ENCODE data around the gene CAV1.

Gene CAV1

DNA sequence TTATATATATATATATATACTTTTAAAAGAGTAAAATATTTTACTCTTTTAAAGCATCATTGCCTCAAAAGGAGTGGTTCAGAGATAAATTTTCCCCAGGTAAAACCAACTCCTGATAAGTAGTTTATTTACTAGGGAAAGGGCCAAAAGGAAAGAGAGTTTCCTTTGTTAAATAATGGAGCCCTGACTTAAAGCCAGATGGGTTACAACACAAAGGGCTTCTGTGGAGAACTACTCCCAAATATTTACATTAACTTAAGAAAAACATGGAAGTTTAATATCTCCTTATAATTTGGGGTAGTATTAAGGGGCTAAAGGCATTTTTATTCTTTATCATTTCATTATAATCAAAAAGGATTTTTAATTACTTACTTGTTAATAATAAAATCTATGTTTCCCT, 8.5 kb upstream of the CAV1 start:
- no peak overlapping the region for H3K4me3 ChIP-seq (ENCODE audit: low read depth, low read length)
- TF ChIP-seq, protein P1, sequence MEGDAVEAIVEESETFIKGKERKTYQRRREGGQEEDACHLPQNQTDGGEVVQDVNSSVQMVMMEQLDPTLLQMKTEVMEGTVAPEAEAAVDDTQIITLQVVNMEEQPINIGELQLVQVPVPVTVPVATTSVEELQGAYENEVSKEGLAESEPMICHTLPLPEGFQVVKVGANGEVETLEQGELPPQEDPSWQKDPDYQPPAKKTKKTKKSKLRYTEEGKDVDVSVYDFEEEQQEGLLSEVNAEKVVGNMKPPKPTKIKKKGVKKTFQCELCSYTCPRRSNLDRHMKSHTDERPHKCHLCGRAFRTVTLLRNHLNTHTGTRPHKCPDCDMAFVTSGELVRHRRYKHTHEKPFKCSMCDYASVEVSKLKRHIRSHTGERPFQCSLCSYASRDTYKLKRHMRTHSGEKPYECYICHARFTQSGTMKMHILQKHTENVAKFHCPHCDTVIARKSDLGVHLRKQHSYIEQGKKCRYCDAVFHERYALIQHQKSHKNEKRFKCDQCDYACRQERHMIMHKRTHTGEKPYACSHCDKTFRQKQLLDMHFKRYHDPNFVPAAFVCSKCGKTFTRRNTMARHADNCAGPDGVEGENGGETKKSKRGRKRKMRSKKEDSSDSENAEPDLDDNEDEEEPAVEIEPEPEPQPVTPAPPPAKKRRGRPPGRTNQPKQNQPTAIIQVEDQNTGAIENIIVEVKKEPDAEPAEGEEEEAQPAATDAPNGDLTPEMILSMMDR (IDR thresholded peaks at IDR 0.05; ENCODE audit: low read depth, low read length), result no peak

DNA sequence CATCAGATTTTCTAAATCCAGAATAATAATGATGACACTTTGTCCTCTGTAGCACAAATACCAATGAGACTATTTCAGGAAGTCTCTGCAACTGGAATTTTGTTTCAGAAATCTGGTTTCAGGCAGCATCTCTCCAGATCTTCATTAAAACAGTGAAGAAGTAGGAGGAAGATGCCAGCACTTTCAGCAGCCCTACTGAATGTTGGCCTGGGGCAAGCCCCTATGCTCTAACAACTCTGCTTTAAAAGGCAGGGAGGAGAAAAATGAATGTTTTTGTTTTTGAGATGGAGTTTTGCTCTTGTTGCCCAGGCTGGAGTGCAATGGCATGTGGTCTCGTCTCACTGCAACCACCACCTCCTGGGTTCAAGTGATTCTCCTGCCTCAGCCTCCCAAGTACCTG, 7.2 kb upstream of the CAV1 start:
- TF ChIP-seq, protein P1 (IDR thresholded peaks at IDR 0.05; ENCODE audit: low read depth, low read length), result no peak
- H3K4me3 ChIP-seq (ENCODE audit: low read depth, low read length), result no peak overlapping the region

DNA sequence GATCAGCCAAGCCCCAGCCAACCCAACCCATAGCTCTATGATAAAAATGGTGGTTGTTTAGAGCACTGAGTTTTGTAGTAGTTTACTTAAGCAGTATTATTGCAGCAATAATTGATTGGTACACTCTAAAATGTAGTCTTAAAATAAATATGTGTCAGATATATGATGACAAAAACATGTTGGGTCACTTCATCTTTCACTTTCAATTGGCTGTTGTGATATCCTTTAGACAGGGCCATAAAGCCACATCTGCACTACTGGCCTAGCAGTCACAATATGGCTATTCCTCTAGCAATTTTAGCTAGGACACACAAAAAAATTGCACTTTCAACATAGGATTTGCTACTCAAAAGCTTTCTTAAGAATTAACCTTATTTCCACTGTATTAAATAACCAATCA, 5.9 kb upstream of the CAV1 start:
- H3K4me3 ChIP-seq (ENCODE audit: low read depth, low read length), result no peak overlapping the region
- TF ChIP-seq, protein P1 (IDR thresholded peaks at IDR 0.05; ENCODE audit: low read depth, low read length), result no peak

DNA sequence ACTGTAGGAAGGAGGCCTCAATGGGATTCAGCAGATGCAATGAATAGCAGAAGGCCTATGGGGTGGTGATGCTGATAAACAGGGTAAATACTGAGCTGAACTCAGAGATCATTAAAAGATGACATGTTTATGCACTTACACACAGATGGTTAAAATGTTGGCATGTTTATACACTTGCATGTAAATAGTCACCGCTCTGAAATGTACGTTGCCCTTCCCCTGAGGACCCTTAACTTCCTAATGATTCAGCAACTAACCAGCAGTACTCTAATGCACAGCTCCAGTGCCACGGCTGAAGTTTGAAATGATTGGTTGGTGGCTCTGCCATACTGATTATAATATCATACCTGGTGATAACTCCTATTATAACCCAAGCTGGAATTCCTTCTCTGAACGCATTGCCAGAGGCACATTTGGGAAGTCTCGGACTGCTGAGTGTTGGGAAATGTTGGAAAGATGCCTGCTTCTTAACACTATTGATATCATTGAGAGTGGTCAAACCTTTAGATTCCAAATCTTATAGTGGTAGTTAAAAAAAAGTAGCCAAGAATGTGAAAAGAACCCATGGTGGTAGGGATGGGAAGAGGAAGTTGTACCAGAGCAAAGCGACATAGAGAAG, 3.7 kb upstream of the CAV1 start:
- TF ChIP-seq, protein P1 (IDR thresholded peaks at IDR 0.05; ENCODE audit: low read depth, low read length), result no peak
- no peak overlapping the region for H3K4me3 ChIP-seq (ENCODE audit: low read depth, low read length)

DNA sequence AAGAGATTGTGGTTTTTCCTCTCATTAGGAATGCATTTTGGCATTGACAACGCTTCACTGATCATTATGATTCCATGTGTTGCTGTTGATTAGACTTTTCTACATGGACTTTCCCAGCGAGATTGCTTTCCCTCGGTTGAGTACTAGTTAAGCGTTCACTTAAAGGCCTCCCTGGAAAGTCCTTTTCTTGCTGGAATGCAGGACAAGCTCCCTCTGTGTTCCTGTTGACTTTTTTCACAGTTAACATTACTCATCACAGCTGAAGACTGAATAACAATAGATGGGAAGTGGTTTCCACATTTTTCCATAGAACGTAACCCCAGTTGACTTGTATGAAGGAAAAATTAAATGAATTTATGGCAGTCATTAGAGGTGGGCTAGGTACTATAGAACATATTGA, 2.6 kb upstream of the CAV1 start:
- TF ChIP-seq, protein P1 (IDR thresholded peaks at IDR 0.05; ENCODE audit: low read depth, low read length), result no peak
- no peak overlapping the region for H3K4me3 ChIP-seq (ENCODE audit: low read depth, low read length)

DNA sequence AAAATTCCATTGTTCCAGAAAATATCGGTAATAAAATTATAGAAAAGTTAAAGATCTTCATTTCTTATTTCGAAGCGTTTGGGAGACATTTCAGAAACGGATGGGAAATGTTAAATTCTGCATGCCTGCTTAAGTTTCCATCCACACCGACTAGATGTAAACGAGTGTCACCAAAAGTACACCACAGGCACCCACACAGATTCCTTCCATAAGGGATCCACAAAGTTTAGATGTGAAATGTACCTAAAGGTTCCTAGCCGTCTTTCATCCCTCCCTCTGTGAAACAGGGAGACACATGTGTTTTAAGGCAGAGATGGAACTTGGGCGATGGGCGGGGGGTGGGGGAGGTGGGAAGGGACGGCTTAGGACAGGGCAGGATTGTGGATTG, 621 bp upstream of the CAV1 start:
- H3K4me3 ChIP-seq (ENCODE audit: low read depth, low read length), result peak overlapping the region; percentile 94

DNA sequence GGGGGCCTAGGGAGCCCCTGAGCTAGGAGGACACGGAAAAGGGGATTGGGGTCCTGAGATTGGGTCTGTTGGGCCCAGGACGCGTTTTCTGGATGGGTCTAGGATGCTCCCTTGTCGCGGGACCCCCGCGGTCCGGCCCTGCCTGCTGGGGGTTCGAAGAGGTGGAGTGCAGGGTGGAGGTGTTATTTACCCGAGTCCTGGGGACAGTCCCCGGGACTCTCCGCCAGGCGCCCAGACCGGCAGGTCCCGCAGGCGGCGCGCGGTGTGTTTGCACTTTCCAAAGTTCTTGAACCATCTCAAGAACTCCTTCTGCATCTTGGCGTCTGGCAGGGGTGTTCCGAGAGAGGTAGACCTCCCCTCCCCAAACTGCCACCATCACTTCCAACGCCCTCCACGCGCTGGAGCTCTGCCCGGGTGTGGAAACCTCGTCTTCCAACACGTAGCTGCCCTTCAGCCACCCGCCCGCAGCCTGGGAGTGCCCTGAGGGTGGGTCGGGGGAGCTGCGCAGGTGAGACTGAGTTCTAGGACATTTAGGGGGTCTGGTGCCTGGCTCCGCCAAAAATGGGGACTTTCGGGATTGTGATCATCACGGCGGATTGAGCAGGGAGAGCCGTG, 569 bp downstream of the CAV1 start:
- peak overlapping the region; percentile 94 for H3K4me3 ChIP-seq (ENCODE audit: low read depth, low read length)
- TF ChIP-seq, protein P1 (IDR thresholded peaks at IDR 0.05; ENCODE audit: low read depth, low read length), result no peak

More for the DNA sequence above, 621 bp upstream of the CAV1 start:
- TF ChIP-seq, protein P1 (IDR thresholded peaks at IDR 0.05; ENCODE audit: low read depth, low read length), result no peak

All from WI38 (cell line).